Tibial nerve (tissue), 4 donors: ENCODE results near the gene PIK3C2B. TPM values are rescaled to one million over a fixed set of nuclear protein-coding genes. Genes with fewer than 3 reads are reported as not detected.

Experiments used
- DNase-seq, 2 donors: peaks; one replicate each; pipeline ENCODE4 v3.0.0-alpha.2; 2019; ENCODE audit warnings: low spot score in 2 of 2
- H3K27ac ChIP-seq, 4 donors: fragments of 200-600 bp; sonication (generic) in 3 of 4; one replicate each; pipeline ENCODE4 v1.5.1; 2017 to 2019; ENCODE audit warnings: mild to moderate bottlenecking in 1 of 4
- H3K27me3 ChIP-seq, 2 donors: fragments of 200-600 bp; sonication (generic) in 1 of 2; one replicate each; pipeline versions ENCODE4 v1.5.1 to v1.6.0; 2017 to 2019
- H3K36me3 ChIP-seq, 3 donors: fragments of 200-600 bp; sonication (generic); one replicate each; pipeline ENCODE4 v1.5.1; 2018 to 2019
- H3K4me1 ChIP-seq, 4 donors: fragments of 200-600 bp; sonication (generic) in 3 of 4; one replicate each; pipeline ENCODE4 v1.5.1; 2017 to 2019
- H3K4me3 ChIP-seq, 4 donors: fragments of 200-600 bp; sonication (generic) in 3 of 4; one replicate each; pipeline ENCODE4 v1.5.1; 2017 to 2019; ENCODE audit warnings: mild to moderate bottlenecking in 1 of 4, moderate library complexity in 1 of 4
- H3K9me3 ChIP-seq, 4 donors: fragments of 200-600 bp; sonication (generic) in 3 of 4; one replicate each; pipeline ENCODE4 v1.5.1; 2017 to 2019
- EP300 ChIP-seq, 2 donors: sonication (generic); formaldehyde crosslinking; IDR thresholded peaks; one replicate each; pipeline ENCODE4 v1.6.1; 2017; ENCODE audit warnings: antibody characterized with exemption in 2 of 2, mild to moderate bottlenecking in 1 of 2
- POLR2A ChIP-seq, 2 donors: fragments of 450-650 bp; IDR thresholded peaks; one replicate each; pipeline ENCODE4 v1.6.1; 2017; ENCODE audit warnings: antibody characterized with exemption in 2 of 2, mild to moderate bottlenecking in 2 of 2, moderate library complexity in 2 of 2
- WGBS, 2 donors: methylation state at CpG; one replicate each; pipeline ENCODE4 v1.1.5; 2018; 5-methylcytosine and 5-hydroxymethylcytosine counted together
- total RNA-seq, 4 donors: library from RNA; depleted of rRNA; stranded (reverse); fragments of >200 nt; gene quantifications; one replicate each; pipeline ENCODE4 v1.1.0, GENCODE V29; 2016
- TF ChIP-seq, protein P1 (sequence below), 5 experiments: fragments of 200-600 bp in 3 of 5; fragments of 450-650 bp in 2 of 5; sonication (generic) in 3 of 5; IDR thresholded peaks; one replicate each; pipeline ENCODE4 v1.5.1; 2016 to 2019; ENCODE audit warnings: antibody characterized with exemption in 5 of 5, mild to moderate bottlenecking in 3 of 5, moderate library complexity in 2 of 5

PIK3C2B gene
- total RNA-seq, 4 donors from 2014 or later, result 18.0 to 67.2 (median 32.5) TPM

GRCh38 chr1:204503122-204503912 lies 8.7 kb upstream of the PIK3C2B start:
- TF ChIP-seq POLR2A (IDR thresholded peaks at IDR 0.05), result no peak
- TF ChIP-seq, protein P1, sequence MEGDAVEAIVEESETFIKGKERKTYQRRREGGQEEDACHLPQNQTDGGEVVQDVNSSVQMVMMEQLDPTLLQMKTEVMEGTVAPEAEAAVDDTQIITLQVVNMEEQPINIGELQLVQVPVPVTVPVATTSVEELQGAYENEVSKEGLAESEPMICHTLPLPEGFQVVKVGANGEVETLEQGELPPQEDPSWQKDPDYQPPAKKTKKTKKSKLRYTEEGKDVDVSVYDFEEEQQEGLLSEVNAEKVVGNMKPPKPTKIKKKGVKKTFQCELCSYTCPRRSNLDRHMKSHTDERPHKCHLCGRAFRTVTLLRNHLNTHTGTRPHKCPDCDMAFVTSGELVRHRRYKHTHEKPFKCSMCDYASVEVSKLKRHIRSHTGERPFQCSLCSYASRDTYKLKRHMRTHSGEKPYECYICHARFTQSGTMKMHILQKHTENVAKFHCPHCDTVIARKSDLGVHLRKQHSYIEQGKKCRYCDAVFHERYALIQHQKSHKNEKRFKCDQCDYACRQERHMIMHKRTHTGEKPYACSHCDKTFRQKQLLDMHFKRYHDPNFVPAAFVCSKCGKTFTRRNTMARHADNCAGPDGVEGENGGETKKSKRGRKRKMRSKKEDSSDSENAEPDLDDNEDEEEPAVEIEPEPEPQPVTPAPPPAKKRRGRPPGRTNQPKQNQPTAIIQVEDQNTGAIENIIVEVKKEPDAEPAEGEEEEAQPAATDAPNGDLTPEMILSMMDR (IDR thresholded peaks at IDR 0.05), result peak; percentile 54 to 88 (median 73)
- Histone ChIP-seq H3K4me1 (peaks cover 0 to 18% (median 6%) of the 10 kb centered on the region in 4 donors), H3K36me3 (no peaks in the 10 kb centered on the region), H3K9me3 (no peaks in the 10 kb centered on the region), H3K4me3 (no peak overlapping the region), H3K27me3 (no peaks in the 10 kb centered on the region), H3K27ac (no peak overlapping the region)
- 20 to 25% methylated on average over 7 of the region's 7 CpGs for WGBS, 2 donors
- peak in 1 of 2 donors; percentile 90 for DNase-seq

DNA sequence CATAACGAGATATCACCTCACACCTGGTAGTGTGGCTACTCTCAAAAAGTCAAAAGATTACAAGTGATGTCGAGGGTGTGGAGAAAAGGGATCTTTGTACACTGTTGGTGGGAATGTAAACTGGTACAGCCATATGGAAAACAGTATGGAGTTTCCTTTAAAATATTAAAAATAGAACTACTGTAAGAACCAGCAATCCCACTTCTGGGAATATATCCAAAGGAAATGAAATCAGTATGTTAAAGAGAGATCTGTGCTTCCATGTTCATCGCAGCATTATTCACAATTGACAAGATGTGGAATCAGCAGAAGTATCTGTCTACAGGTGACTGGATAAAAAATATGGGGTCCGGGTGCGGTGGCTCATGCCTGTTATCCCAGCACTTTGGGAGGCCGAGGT lies 7.6 kb upstream of the PIK3C2B start:
- TF ChIP-seq, protein P1 (IDR thresholded peaks at IDR 0.05), result no peak
- H3K9me3 ChIP-seq, result no peaks in the 10 kb centered on the region
- peaks cover 0 to 18% (median 6%) of the 10 kb centered on the region in 4 donors for H3K4me1 ChIP-seq
- H3K27me3 ChIP-seq, result no peaks in the 10 kb centered on the region
- WGBS, 2 donors, result 78 to 80% methylated on average over 6 of the region's 6 CpGs
- no peaks in the 10 kb centered on the region for H3K36me3 ChIP-seq
- DNase-seq, result no peak
- no peak overlapping the region for H3K27ac ChIP-seq
- H3K4me3 ChIP-seq, result no peak overlapping the region

GRCh38 chr1:204499511-204500468 lies 5.2 kb upstream of the PIK3C2B start:
- no peaks in the 10 kb centered on the region for H3K27me3 ChIP-seq
- no peak overlapping the region for H3K4me3 ChIP-seq
- no peak for DNase-seq
- 79 to 80% methylated on average over 7 of the region's 7 CpGs for WGBS, 2 donors
- TF ChIP-seq POLR2A (IDR thresholded peaks at IDR 0.05) (no peak), EP300 (IDR thresholded peaks at IDR 0.05) (no peak)
- H3K27ac ChIP-seq, result no peak overlapping the region
- peaks cover 0 to 16% (median 5%) of the 10 kb centered on the region in 4 donors for H3K4me1 ChIP-seq
- no peaks in the 10 kb centered on the region for H3K36me3 ChIP-seq
- no peaks in the 10 kb centered on the region for H3K9me3 ChIP-seq

DNA sequence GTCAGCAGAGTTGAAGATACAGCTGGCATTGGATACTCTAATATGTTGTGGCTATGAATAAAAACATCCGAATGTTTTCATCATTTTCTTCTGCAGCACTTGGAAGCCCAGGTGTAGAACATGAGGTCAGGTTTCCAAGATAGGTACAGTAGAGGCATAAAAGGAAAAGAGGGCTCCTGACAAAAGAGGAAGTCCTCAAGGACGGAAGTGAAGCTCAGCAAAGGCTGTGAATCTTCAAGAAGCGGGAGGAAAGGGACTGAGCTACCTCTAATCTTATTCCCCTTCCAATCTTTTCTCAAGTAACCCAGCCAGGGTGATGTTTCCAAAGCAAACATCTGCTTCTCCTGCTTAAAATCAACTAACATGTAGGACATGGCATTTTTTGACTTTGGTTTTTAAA lies 4.4 kb upstream of the PIK3C2B start:
- DNase-seq, result no peak
- Histone ChIP-seq H3K4me1 (peaks cover 0 to 16% (median 5%) of the 10 kb centered on the region in 4 donors), H3K9me3 (no peaks in the 10 kb centered on the region), H3K27ac (no peak overlapping the region), H3K4me3 (no peak overlapping the region), H3K27me3 (no peaks in the 10 kb centered on the region), H3K36me3 (no peaks in the 10 kb centered on the region)
- TF ChIP-seq POLR2A (IDR thresholded peaks at IDR 0.05) (no peak), EP300 (IDR thresholded peaks at IDR 0.05) (no peak)
- TF ChIP-seq, protein P1 (IDR thresholded peaks at IDR 0.05), result no peak
- 70 to 75% methylated on average over 3 of the region's 3 CpGs for WGBS, 2 donors

- no peak for DNase-seq
- Histone ChIP-seq H3K4me1 (peaks cover 0 to 37% (median 19%) of the 10 kb centered on the region in 4 donors), H3K36me3 (no peaks in the 10 kb centered on the region), H3K27ac (peak overlapping the region in 2 of 4 donors; percentile 93), H3K27me3 (no peaks in the 10 kb centered on the region), H3K9me3 (no peaks in the 10 kb centered on the region), H3K4me3 (no peak overlapping the region)
- 78 to 79% methylated on average over 6 of the region's 6 CpGs for WGBS, 2 donors
- no peak for TF ChIP-seq EP300 (IDR thresholded peaks at IDR 0.05)
- TF ChIP-seq POLR2A (IDR thresholded peaks at IDR 0.05), result no peak
- TF ChIP-seq, protein P1 (IDR thresholded peaks at IDR 0.05), result no peak
Measured at GRCh38 chr1:204495777-204496176, 1.2 kb upstream of the PIK3C2B start.
